A549 treated with GW870086 at 1 μM for 4 hours (cell line): ENCODE results near the gene PPA2. TPM values are rescaled to one million over a fixed set of nuclear protein-coding genes. Genes with fewer than 3 reads are reported as not detected.

Source experiments
- total RNA-seq: library from RNA; stranded (reverse); fragments of 200-300 nt; extraction: Qiagen RNA extraction; gene quantifications from 5 replicates; pipeline ENCODE4 v1.2.3, GENCODE V29; 2022; ENCODE audit warnings: low read depth

PPA2 gene
- 77.7 to 85.7 TPM (median 84.3 TPM) in 5 replicates for total RNA-seq

GRCh38 chr4:105473324-105474098 is at the start of gene PPA2:
PPA2 (minus strand) TSS chr4:105474062; CDS start chr4:105474050, 12 bp downstream.

Other genes with a start within 250 kb of the PPA2 start
- gene ARHGEF38, start 78.6 kb upstream of the PPA2 start, total RNA-seq = not detected in 5 replicates
- 13.2 to 16.2 TPM (median 15.4 TPM) in 5 replicates for gene INTS12, start 234.6 kb upstream of the PPA2 start, total RNA-seq
- 3.2 to 7.7 TPM (median 5.8 TPM) in 5 replicates for gene GSTCD, start 234.7 kb upstream of the PPA2 start, total RNA-seq